ENCODE measurements around the gene LONP2.

The LONP2 gene

GRCh38 chr16:48231727-48232492, 12.2 kb upstream of the LONP2 start:
- Histone ChIP-seq H3K14ac (ENCODE audit: low read length) (no peak overlapping the region), H2AK5ac (ENCODE audit: low read depth, low read length) (no peak overlapping the region), H3K18ac (ENCODE audit: low read length) (no peak overlapping the region), H3K4ac (ENCODE audit: low read length) (no peak overlapping the region), H4K8ac (ENCODE audit: low read depth, low read length) (no peak overlapping the region), H3K9ac (ENCODE audit: low read depth, low read length, poor library complexity) (no peak overlapping the region), H3K27me3 (ENCODE audit: control insufficient read depth in 3 of 3, insufficient read depth in 3 of 3, low read depth in 1 of 3, low read length in 3 of 3) (peaks cover 0 to 4% (median 0%) of the 10 kb centered on the region in 3 experiments), H2BK12ac (ENCODE audit: low read length) (no peak overlapping the region), H3K4me2 (ENCODE audit: insufficient read depth, low read length, poor library complexity, severe bottlenecking) (no peak overlapping the region), H4K91ac (ENCODE audit: low read depth, low read length, poor library complexity) (no peak overlapping the region), H2BK120ac (ENCODE audit: low read depth, low read length) (no peak overlapping the region), H3K79me1 (ENCODE audit: low read depth, low read length) (no peaks in the 10 kb centered on the region), H3K9me3 (replicated peaks in 1 of 2; ENCODE audit: control insufficient read depth in 2 of 2, insufficient read depth in 1 of 2, low read depth in 1 of 2, low read length in 2 of 2) (no peaks in the 10 kb centered on the region), H2BK15ac (ENCODE audit: low read length) (no peak overlapping the region), H2AFZ (ENCODE audit: low read length) (no peak overlapping the region), H3K27ac (replicated peaks; ENCODE audit: low read length) (no peak overlapping the region), H3K4me3 (ENCODE audit: low read length in 2 of 2) (no peak overlapping the region), H2BK5ac (ENCODE audit: low read length) (no peak overlapping the region), H3K4me1 (ENCODE audit: control insufficient read depth in 2 of 2, insufficient read depth in 1 of 2, low read depth in 1 of 2, low read length in 2 of 2) (no peaks in the 10 kb centered on the region), H3K36me3 (replicated peaks in 1 of 2; ENCODE audit: control insufficient read depth in 2 of 2, insufficient read depth in 2 of 2, low read length in 2 of 2) (no peaks in the 10 kb centered on the region), H3K23ac (ENCODE audit: low read depth, low read length, poor library complexity) (no peak overlapping the region)
- peak; percentile 17 for DNase-seq (ENCODE audit: low spot score)
- 100% methylated on average over 2 of the region's 11 CpGs; no CpG with 5 or more reads in 1 of the 2 donors for WGBS, 2 donors (ENCODE audit: extremely low coverage in 2 of 2, insufficient read length in 2 of 2, insufficient replicate concordance in 1 of 2)

GRCh38 chr16:48232493-48233040, 11.5 kb upstream of the LONP2 start:
- no peak overlapping the region for H2AK5ac ChIP-seq (ENCODE audit: low read depth, low read length)
- no peaks in the 10 kb centered on the region for H3K79me1 ChIP-seq (ENCODE audit: low read depth, low read length)

DNA sequence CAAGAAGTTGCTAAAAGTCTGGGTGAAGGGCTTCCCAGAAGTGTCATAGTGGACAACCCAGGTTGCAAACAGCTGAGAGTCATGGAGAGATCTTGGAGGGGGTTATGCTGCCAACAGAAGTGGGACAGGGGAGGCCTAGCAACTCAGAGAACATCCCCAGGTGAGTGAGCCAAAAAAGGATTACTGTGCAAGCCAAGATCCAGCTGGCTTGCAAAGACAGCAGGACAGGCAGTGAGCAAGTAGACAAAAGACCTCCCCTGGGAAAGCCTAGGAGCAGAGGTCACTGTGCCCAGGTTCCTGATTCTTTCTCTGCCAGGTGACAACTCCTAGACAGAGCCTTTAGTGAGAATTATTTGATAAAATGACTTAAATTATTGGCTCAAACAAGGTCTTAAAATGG, 9.5 kb upstream of the LONP2 start:
- Histone ChIP-seq H3K14ac (ENCODE audit: low read length) (no peak overlapping the region), H3K79me1 (ENCODE audit: low read depth, low read length) (no peaks in the 10 kb centered on the region), H2AFZ (ENCODE audit: low read length) (no peak overlapping the region), H3K27me3 (ENCODE audit: control insufficient read depth in 3 of 3, insufficient read depth in 3 of 3, low read depth in 1 of 3, low read length in 3 of 3) (peaks cover 0 to 4% (median 0%) of the 10 kb centered on the region in 3 experiments), H3K27ac (replicated peaks; ENCODE audit: low read length) (no peak overlapping the region), H3K18ac (ENCODE audit: low read length) (no peak overlapping the region), H3K4me3 (ENCODE audit: low read length in 2 of 2) (no peak overlapping the region), H3K36me3 (replicated peaks in 1 of 2; ENCODE audit: control insufficient read depth in 2 of 2, insufficient read depth in 2 of 2, low read length in 2 of 2) (no peaks in the 10 kb centered on the region), H2BK120ac (ENCODE audit: low read depth, low read length) (no peak overlapping the region), H2BK15ac (ENCODE audit: low read length) (no peak overlapping the region), H3K9ac (ENCODE audit: low read depth, low read length, poor library complexity) (no peak overlapping the region), H2BK5ac (ENCODE audit: low read length) (no peak overlapping the region), H3K9me3 (replicated peaks in 1 of 2; ENCODE audit: control insufficient read depth in 2 of 2, insufficient read depth in 1 of 2, low read depth in 1 of 2, low read length in 2 of 2) (no peaks in the 10 kb centered on the region), H3K4me1 (ENCODE audit: control insufficient read depth in 2 of 2, insufficient read depth in 1 of 2, low read depth in 1 of 2, low read length in 2 of 2) (no peaks in the 10 kb centered on the region), H4K8ac (ENCODE audit: low read depth, low read length) (no peak overlapping the region), H3K23ac (ENCODE audit: low read depth, low read length, poor library complexity) (no peak overlapping the region), H3K4ac (ENCODE audit: low read length) (no peak overlapping the region), H2BK12ac (ENCODE audit: low read length) (no peak overlapping the region), H2AK5ac (ENCODE audit: low read depth, low read length) (no peak overlapping the region), H4K91ac (ENCODE audit: low read depth, low read length, poor library complexity) (no peak overlapping the region), H3K4me2 (ENCODE audit: insufficient read depth, low read length, poor library complexity, severe bottlenecking) (no peak overlapping the region)
- DNase-seq (ENCODE audit: low spot score): no peak

More at GRCh38 chr16:48232493-48233040, 11.5 kb upstream of the LONP2 start:
- no peak overlapping the region for H3K4me3 ChIP-seq (ENCODE audit: low read length in 2 of 2)
- no CpG with 5 or more reads among the region's 2 CpGs for WGBS, 2 donors (ENCODE audit: extremely low coverage in 2 of 2, insufficient read length in 2 of 2, insufficient replicate concordance in 1 of 2)
- no peak overlapping the region for H3K4me2 ChIP-seq (ENCODE audit: insufficient read depth, low read length, poor library complexity, severe bottlenecking)
- DNase-seq (ENCODE audit: low spot score): no peak
- H3K4me1 ChIP-seq (ENCODE audit: control insufficient read depth in 2 of 2, insufficient read depth in 1 of 2, low read depth in 1 of 2, low read length in 2 of 2): no peaks in the 10 kb centered on the region
- H2BK5ac ChIP-seq (ENCODE audit: low read length): no peak overlapping the region
- no peak overlapping the region for H3K9ac ChIP-seq (ENCODE audit: low read depth, low read length, poor library complexity)
- no peak overlapping the region for H3K4ac ChIP-seq (ENCODE audit: low read length)
- H3K36me3 ChIP-seq (replicated peaks in 1 of 2; ENCODE audit: control insufficient read depth in 2 of 2, insufficient read depth in 2 of 2, low read length in 2 of 2): no peaks in the 10 kb centered on the region
- H4K8ac ChIP-seq (ENCODE audit: low read depth, low read length): no peak overlapping the region
- H3K27me3 ChIP-seq (ENCODE audit: control insufficient read depth in 3 of 3, insufficient read depth in 3 of 3, low read depth in 1 of 3, low read length in 3 of 3): peaks cover 0 to 4% (median 0%) of the 10 kb centered on the region in 3 experiments
- H3K14ac ChIP-seq (ENCODE audit: low read length): no peak overlapping the region
- no peak overlapping the region for H2AFZ ChIP-seq (ENCODE audit: low read length)
- H2BK15ac ChIP-seq (ENCODE audit: low read length): no peak overlapping the region
- H3K18ac ChIP-seq (ENCODE audit: low read length): no peak overlapping the region
- H3K23ac ChIP-seq (ENCODE audit: low read depth, low read length, poor library complexity): no peak overlapping the region
- H3K9me3 ChIP-seq (replicated peaks in 1 of 2; ENCODE audit: control insufficient read depth in 2 of 2, insufficient read depth in 1 of 2, low read depth in 1 of 2, low read length in 2 of 2): no peaks in the 10 kb centered on the region
- no peak overlapping the region for H2BK12ac ChIP-seq (ENCODE audit: low read length)
- no peak overlapping the region for H3K27ac ChIP-seq (replicated peaks; ENCODE audit: low read length)
- no peak overlapping the region for H2BK120ac ChIP-seq (ENCODE audit: low read depth, low read length)
- no peak overlapping the region for H4K91ac ChIP-seq (ENCODE audit: low read depth, low read length, poor library complexity)

GRCh38 chr16:48235058-48235555, 9.0 kb upstream of the LONP2 start:
- no peak overlapping the region for H3K14ac ChIP-seq (ENCODE audit: low read length)
- no peak overlapping the region for H3K18ac ChIP-seq (ENCODE audit: low read length)
- no CpG with 5 or more reads among the region's 6 CpGs for WGBS, 2 donors (ENCODE audit: extremely low coverage in 2 of 2, insufficient read length in 2 of 2, insufficient replicate concordance in 1 of 2)
- H4K8ac ChIP-seq (ENCODE audit: low read depth, low read length): no peak overlapping the region
- no peaks in the 10 kb centered on the region for H3K9me3 ChIP-seq (replicated peaks in 1 of 2; ENCODE audit: control insufficient read depth in 2 of 2, insufficient read depth in 1 of 2, low read depth in 1 of 2, low read length in 2 of 2)
- H2BK15ac ChIP-seq (ENCODE audit: low read length): no peak overlapping the region
- H2AFZ ChIP-seq (ENCODE audit: low read length): no peak overlapping the region
- H2BK12ac ChIP-seq (ENCODE audit: low read length): no peak overlapping the region
- H3K27ac ChIP-seq (replicated peaks; ENCODE audit: low read length): no peak overlapping the region
- no peak overlapping the region for H3K4ac ChIP-seq (ENCODE audit: low read length)
- H3K4me3 ChIP-seq (ENCODE audit: low read length in 2 of 2): no peak overlapping the region
- H3K79me1 ChIP-seq (ENCODE audit: low read depth, low read length): no peaks in the 10 kb centered on the region
- H4K91ac ChIP-seq (ENCODE audit: low read depth, low read length, poor library complexity): no peak overlapping the region
- no peak for DNase-seq (ENCODE audit: low spot score)
- H3K36me3 ChIP-seq (replicated peaks in 1 of 2; ENCODE audit: control insufficient read depth in 2 of 2, insufficient read depth in 2 of 2, low read length in 2 of 2): no peaks in the 10 kb centered on the region
- H2AK5ac ChIP-seq (ENCODE audit: low read depth, low read length): no peak overlapping the region
- H3K23ac ChIP-seq (ENCODE audit: low read depth, low read length, poor library complexity): no peak overlapping the region
- no peak overlapping the region for H3K4me2 ChIP-seq (ENCODE audit: insufficient read depth, low read length, poor library complexity, severe bottlenecking)
- H3K4me1 ChIP-seq (ENCODE audit: control insufficient read depth in 2 of 2, insufficient read depth in 1 of 2, low read depth in 1 of 2, low read length in 2 of 2): no peaks in the 10 kb centered on the region
- no peak overlapping the region for H2BK5ac ChIP-seq (ENCODE audit: low read length)
- no peak overlapping the region for H3K9ac ChIP-seq (ENCODE audit: low read depth, low read length, poor library complexity)
- no peak overlapping the region for H2BK120ac ChIP-seq (ENCODE audit: low read depth, low read length)
- peaks cover 0 to 4% (median 0%) of the 10 kb centered on the region in 3 experiments for H3K27me3 ChIP-seq (ENCODE audit: control insufficient read depth in 3 of 3, insufficient read depth in 3 of 3, low read depth in 1 of 3, low read length in 3 of 3)
